Measurements from ENCODE around the gene ZNF207. TPM values are rescaled to one million over a fixed set of nuclear protein-coding genes. Genes with fewer than 3 reads are reported as not detected.

ZNF207 gene
- total and polyA plus RNA-seq, 9 of the 15 experiments (the other 6 are each of a cell fraction or from before 2014, with no cell fraction given): 123 to 370 (median 250) TPM

- H3K27me3 ChIP-seq (ENCODE audit: control insufficient read depth in 2 of 2, insufficient read depth in 2 of 2, low read length in 2 of 2): no peaks in the 10 kb centered on the region
- H3K36me3 ChIP-seq (ENCODE audit: control insufficient read depth, insufficient read depth, low read length): no peaks in the 10 kb centered on the region
- 0 out of 2 replicates have a peak, but pooled peaks cover 4% of the 10 kb centered on the region for H4K20me1 ChIP-seq (replicated peaks; ENCODE audit: control insufficient read depth, insufficient read depth, low read length)
- no peaks in the 10 kb centered on the region for H3K9me1 ChIP-seq (ENCODE audit: control insufficient read depth, insufficient read depth, low read length)
- no peak overlapping the region for H3K9ac ChIP-seq (ENCODE audit: insufficient read depth in 1 of 2, low read depth in 2 of 2, low read length in 2 of 2)
- no TSS peak for BruUV-seq (replicated peaks)
- no peaks in the 10 kb centered on the region for H3K9me3 ChIP-seq (replicated peaks; ENCODE audit: control insufficient read depth, insufficient read depth, low read depth, low read length)
- intact Hi-C loops (cut with micrococcal nuclease) (no loop called here), in situ Hi-C loops (cut with MboI) (no loop called here)
- FAIRE-seq: no peak
- POLR2A ChIA-PET: interaction anchor here (0.7 kb wide), 1 partner anchor 37 kb away, joined by 4 read pairs; no protein-coding TSS in a partner anchor
- DNase-seq (ENCODE audit: extremely low read depth in 1 of 4, low spot score in 3 of 4): no peak
- H3K4me2 ChIP-seq (ENCODE audit: insufficient read depth, low read length): no peak overlapping the region
- no peaks in the 10 kb centered on the region for H3K79me2 ChIP-seq (ENCODE audit: control insufficient read depth, insufficient read depth, low read length)
- peaks cover 12 to 14% of the 10 kb centered on the region in 2 experiments; a peak in 4 of 5 replicates for H3K4me1 ChIP-seq (replicated peaks in 1 of 2; ENCODE audit: control insufficient read depth in 2 of 2, insufficient read depth in 2 of 2, low read length in 2 of 2)
- H3K27ac ChIP-seq (ENCODE audit: extremely low read depth, low read depth, low read length): no peak overlapping the region
- WGBS (ENCODE audit: insufficient coverage, low coverage, missing lambda C conversion rate): 47% methylated on average over 4 of the region's 4 CpGs
- H3K4me3 ChIP-seq: no peak overlapping the region
- H2AFZ ChIP-seq (ENCODE audit: low read depth, low read length): no peak overlapping the region
- ATAC-seq: no peak
- CTCF ChIA-PET (ENCODE audit: low intra/inter-chr PET ratio): no interaction called here
- TF ChIP-seq ZBTB5 (IDR thresholded peaks at IDR 0.05) (no peak), POLR3G (IDR thresholded peaks at IDR 0.05; ENCODE audit: extremely low read depth, insufficient read length, insufficient replicate concordance) (no peak), ZNF717 (CRISPR knock-in tag; IDR thresholded peaks at IDR 0.05) (no peak), CHD7 (IDR thresholded peaks at IDR 0.05; ENCODE audit: low read depth, low read length) (no peak), BRCA1 (IDR thresholded peaks at IDR 0.05) (no peak), BRCA1 (CRISPR knock-in tag; IDR thresholded peaks at IDR 0.05) (no peak), FOSL1 (tag; conservative IDR thresholded peaks at IDR 0.05) (no peak), ZNF639 (CRISPR knock-in tag; conservative IDR thresholded peaks at IDR 0.05 in 1 of 2, IDR thresholded peaks at IDR 0.05 in 1 of 2) (no peak)
Measured at GRCh38 chr17:32302037-32302436, 47.9 kb upstream of the ZNF207 start.
